HG03378 (cell line): ENCODE measurements around the gene ADI1.
"Not testable (repeated sequence)": the region's sequence is repeated elsewhere in the genome, so short reads cannot be mapped to it uniquely, and the experiment has no call there.

Experiments used
- ATAC-seq: cut with Tn5 transposase; IDR thresholded peaks from one replicate; pipeline ENCODE4 v1.9.1; 2021; ENCODE audit warnings: mild to moderate bottlenecking, moderate library complexity; ENCODE audit not compliant: unreplicated experiment

Gene ADI1

DNA sequence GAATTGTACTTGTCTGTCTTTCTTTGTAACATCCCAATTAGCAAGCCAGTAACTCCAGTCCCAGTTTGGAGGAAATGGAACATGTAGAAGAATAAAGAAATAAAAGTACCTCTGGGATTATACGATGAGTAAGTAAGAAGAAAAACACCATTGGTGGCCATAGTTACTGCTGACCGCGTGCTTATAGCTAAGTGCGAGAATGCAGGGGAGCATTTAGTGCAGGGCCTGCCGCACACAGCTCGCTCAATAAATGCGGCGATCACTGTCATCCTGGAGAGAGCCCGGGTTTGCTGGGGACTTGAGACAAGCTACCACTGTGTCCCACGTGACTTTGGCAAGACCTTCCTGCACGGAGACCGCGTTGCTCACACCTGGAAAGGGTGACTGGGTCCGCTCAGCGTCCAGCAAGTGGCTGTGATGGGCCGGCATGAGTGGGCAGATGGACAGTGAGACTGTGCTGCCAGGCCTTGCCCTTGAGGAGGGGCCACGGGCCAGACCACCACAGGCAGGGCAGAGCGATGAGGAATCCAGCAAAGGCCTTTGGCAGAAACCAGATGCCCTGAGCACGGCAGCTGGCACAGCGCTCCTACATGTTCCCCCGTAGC, 54.8 kb downstream of the ADI1 start:
- no peak for ATAC-seq

DNA sequence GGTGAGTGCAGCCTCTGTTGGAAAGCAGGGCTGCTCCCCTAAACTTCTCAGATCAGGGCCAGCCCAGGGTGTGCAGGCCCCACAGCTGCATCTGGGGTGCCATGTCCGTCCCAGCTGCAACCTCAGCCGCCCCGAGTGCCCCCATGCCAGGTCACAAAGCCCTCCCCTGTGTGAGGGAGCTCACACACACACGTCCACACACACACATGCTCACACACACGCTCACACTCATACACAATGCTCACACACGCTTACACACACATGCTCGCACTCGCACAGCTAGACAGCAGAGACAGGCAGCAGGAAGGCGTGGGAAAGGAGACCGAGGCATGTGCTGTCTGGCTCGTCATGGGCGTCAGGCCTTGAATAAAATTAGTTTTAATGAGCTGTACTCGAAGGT, 55.4 kb downstream of the ADI1 start:
- no peak for ATAC-seq

DNA sequence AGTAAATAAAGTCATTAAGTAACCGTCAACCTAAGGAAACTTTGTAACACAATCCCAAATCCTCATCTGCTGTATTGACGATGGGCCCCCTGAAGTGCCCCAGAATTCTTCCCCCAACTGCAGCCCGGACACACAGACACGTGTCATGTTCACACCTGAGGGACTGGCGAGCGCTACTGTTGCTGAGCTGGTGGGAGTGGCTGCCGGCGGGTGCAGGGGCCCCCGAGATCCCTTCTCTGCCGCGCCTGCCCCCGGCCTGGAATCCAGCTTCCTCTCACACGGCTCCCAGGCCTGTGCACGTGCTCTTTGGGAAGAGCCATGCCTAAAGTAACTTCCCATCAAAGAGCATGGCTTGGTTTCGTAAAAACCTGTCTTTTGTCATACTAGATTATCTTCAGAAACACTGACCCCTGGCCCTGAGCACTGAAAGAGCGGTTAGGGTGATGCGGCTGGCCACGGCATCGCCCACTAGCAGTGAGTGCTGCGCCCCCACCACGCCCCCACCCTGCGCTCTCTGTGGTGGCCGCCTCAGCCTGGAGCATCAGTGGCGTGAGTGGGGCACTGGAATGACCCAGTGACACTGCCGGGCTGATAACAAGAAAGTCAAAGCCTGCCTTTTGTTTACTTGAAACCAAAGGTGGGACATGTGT, 56.0 kb downstream of the ADI1 start:
- ATAC-seq = no peak

DNA sequence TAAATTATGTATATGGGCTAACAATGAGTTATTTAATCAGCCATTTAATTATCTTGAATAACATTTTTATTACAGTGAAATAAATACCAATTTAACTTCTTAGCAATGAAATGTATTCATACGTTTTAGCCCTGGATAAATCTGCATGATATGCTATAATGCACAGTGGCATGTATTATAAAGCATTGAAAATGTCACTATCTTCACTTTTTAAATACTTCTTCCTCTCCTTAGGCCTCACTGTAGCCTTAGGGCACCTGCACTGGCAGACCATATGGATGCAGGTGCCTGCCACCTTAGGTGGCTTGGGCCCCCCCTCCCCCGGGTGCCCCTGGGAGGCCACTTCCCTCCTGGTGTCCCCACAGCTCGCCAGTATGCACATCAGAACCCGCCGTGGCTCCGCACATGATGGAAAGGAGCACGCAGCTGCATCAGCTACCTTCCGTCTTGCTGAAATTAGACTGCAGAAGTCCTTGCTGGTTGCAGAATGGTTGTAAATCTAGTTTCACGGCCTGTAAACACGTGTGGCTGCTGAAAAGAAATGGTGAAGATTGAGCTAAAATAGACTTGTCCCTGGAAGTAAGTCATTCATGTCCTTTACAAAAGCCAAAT, 56.7 kb downstream of the ADI1 start:
- ATAC-seq = no peak

DNA sequence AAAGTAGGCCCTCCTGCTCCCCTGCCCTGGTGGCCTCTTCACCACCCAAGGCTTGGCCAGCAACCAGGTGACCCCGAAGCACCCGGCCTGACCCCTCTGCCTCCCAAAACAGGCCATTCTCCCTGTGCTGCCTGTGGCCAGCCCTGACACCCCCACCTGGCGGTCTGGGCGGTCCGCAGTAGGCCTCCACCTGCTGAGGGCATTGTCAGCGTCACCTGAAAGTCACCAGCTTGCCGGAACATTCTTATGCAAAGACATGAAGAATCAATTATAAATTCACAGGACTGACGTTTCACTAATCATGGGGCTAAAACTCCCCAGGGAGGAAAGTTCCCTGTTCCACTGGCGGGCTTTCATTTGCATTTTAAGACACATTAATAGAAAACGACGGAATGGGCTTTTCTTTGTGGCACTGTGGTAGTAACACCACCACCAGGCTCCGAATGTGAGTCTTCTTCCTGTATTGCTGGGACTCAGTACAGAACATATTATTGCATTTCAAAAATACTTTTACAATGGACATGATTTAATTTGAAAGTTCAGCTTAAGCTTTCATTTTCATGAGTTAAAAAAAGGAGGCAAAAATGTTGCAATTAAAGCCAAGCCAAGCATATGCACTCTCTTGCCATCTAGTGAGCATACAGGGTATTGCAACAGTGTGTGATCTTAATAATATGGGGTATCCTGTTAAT, 57.4 kb downstream of the ADI1 start:
- peak; percentile 76 for ATAC-seq

DNA sequence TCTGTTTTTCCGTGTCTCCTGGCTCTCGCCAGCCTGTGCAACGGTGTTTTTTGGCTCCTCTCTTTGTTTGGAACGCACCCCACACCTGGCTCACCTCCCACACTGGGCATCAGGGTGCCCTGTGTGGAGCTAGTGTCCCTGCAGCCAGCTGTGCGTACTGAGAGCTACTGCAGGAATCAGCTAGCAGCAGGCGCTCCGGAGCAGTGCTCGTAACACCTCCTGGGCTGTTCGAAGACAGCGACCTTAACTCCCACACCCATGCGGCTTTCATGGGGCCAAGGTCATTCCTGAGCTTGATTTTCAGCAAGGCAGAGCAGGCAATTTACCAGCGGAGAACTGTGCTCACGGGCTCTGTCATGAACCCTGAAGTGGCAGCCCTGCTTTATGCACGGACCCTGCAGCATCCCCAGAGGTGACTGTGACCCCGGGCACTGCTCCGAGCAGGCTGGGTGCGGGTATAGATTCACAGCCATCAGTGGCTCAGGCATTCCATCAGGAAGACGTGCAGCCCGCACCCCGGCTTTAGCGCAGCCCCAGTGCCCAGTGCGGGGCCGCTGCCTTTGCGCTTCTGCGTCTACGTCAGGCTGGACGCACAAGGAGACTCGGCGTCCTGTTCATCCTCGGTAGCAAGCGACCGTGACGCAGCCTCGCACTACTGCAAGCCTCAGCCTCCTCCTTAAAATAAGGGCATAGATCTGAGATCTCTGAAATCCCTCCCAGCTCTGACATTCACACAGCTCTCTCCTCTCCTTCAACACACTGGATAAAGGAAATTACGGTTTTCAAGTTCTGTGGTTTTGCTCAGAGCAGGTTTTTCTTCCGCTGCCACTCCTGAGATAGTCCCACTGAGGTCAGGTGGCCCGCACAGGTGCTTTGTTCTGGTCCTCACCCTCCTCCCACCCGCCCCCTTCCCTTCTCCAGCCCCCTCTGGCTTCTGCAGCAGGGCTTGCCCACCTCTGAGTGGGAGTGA, 58.2 kb downstream of the ADI1 start:
- no peak for ATAC-seq

DNA sequence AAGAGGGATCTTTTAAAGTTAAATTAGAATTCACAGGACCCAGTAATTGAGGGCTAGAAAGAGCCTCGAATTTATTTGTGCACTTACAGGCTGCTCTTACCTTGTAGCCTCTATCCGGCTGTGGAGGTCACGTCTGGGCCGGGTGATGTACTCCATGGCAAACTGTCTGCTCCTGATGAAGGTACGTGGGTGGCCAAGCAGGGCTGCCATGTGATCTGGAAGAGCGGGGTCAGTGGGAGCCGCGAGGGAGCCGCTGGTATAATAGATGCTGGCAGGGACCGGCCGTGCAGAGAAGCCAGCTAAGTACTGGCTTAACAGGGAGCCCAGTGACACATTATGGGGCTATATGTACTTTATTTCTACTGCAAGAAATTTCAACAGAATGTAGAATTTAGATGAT, 59.2 kb downstream of the ADI1 start:
- ATAC-seq = no peak

DNA sequence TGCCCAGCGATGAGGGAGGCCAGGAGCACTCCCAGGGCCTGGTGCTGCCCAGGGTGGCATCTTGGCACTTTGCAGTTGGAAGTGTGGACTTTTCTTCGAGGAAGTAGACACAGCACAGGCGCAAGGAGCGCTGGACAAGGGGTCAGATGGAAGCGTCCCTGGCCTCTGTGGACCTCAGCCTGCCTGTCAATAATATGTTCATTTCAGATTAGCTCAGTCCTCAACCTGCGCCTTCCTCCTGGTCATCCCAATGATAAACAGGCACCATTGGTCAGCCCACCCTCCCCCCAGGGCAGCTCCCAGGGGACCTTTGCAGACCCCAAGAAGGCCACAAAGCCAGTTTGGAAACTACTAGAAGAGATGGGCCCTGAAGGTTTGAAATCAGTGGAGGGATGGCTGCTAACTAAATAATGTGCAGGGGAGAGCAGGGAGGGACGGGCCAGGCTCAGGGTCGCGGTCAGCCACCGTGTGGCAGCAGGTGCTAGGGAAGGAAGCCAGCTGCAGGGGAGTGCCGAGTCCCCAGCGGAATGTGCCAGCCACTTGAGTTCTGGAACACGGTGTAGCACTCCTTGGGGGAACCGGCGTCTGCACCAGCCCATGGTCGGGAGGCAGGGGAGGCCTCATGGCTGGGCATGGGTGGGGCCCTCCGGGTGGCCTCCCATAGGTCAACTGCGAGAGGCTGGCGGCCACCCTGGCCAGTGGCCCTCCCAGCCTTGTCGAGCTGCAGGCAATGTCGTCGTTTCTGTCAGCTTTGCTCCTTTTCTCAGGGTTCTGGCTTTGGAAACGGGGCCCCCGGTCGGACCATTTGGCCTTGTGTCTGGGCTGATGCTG, 59.9 kb downstream of the ADI1 start:
- no peak for ATAC-seq

DNA sequence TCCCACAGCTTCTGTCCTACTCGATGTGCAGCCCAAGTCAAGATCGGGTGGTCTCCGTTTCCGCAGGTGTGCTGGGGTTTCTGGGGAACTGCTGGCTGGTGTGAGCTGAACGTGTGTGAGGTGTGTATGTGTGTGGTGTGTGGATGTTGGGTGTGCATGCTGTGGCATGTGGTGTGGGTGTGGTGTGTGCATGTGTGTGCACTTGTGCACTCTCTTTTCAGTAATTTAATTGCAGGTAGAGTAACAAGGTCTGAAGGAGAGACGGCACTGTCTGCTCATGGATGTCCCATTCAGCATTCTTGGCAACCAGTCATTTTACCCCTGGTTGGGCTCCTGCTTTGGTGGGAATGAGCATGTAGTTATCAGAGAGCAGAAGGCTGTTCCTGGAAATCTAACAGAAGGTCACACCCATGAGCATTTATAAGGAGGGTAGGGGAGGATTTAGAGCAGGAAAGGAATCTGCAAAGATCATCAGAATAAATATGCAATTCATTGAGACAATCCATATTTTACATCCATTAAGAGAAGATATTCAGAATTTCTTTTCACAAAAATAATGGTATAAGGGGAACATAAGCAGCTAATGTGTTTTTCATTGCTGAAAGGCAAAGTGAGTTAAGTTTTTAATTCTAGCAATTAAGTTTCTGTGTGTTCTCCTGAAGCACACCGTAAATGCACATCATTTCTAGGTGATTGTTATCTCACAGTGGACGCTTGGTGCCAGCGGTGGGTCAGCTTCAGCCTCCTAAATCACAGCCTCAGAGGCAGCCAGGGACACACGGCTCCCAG, 60.7 kb downstream of the ADI1 start:
- no peak for ATAC-seq

DNA sequence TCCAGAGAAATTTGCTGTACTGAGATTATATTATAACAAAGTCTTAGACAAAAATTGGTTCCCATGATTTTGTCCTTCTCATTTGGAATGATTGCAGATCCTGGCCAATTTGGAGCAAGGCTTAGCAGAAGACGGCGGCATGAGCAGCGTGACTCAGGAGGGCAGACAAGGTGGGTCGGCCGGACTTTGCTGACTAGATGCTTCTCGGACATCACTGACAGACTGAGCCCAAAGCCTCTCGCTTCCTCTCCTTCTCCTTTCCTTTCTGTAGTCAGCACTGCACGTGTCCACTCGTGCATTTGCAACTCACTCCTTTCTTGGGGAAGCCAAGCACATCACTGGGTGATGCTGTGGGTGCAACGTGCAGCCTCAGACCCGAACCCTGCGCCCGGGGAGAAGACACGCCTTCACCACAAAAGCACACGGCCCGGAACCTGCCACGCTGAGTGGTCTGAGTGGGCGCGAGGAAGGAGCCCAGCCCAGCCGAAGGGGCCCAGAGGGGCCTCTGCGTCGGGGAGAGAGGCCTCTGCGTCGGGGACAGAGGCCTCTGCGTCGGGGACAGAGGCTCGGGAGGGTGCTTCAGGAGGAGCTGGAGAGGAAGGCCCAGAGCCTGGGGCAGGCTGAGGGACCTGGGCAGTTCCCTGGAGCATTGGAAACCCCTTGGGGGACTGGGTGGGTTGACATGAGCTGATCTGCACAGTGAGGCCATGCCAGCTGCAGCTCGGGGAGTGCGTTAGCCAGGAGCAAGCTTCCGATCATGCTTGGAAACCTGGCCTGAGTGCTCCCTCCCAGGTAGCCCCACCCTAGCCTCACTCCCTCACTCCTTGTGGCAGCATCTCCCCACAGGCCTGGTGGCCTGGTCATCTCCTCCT, 61.6 kb downstream of the ADI1 start:
- ATAC-seq = no peak

DNA sequence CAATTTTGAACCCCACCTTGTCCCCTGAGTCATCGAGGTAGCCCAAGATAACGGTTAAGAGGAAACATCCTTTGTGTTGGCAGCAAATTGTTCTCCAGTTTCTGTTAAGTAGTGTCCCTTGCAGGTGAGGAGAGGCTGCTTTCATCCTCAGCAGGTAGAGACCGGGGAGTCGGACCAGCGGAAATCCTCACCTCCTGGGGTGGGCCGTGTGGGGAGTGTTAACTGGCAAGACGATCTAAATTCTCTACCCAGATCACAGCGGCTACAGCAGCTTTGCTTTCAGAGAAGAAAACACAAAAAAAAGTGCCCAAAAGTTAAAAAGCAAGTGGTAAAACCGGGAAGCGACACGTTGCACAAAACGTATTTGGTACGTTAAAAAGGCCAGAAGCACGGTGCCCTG, 63.2 kb downstream of the ADI1 start:
- no peak for ATAC-seq

DNA sequence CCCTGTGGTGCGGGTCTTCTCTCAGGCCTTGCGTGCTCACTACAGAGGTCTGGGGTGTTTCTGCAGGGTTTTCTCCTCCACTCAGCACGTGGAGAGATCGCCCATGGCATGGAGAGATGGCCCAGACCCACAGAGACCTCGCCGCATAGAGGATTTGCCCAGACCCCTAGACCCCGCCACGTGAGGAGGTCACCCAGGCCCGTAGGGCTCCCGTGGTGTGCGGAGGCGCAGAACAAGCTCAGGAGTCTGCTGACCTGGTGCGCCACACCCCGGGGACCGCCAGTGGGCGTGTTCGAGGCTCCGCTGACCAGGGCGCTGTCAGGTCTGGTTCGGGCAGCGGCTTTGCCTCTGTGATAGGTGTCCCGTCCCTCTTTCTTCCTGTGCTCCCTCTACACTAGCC, 64.5 kb downstream of the ADI1 start:
- no peak for ATAC-seq

DNA sequence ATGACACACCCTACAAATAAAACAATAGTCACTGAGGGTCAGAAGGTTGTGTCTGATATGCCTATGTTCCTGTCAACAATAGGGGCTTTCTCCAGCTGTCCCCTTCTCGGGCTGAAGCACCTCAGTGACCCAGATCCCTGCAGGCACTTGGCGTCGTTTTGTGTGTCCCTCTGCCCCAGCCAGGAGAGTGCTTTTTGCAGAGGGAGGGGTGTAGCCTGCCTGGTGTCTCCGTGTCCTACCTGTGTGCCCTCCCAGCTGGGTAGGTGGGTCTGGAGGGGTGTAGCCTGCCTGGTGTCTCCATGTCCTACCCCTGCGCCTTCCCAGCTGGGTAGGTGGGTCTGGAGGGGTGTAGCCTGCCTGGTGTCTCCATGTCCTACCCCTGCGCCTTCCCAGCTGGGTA, 65.3 kb downstream of the ADI1 start:
- ATAC-seq = not testable (repeated sequence)

DNA sequence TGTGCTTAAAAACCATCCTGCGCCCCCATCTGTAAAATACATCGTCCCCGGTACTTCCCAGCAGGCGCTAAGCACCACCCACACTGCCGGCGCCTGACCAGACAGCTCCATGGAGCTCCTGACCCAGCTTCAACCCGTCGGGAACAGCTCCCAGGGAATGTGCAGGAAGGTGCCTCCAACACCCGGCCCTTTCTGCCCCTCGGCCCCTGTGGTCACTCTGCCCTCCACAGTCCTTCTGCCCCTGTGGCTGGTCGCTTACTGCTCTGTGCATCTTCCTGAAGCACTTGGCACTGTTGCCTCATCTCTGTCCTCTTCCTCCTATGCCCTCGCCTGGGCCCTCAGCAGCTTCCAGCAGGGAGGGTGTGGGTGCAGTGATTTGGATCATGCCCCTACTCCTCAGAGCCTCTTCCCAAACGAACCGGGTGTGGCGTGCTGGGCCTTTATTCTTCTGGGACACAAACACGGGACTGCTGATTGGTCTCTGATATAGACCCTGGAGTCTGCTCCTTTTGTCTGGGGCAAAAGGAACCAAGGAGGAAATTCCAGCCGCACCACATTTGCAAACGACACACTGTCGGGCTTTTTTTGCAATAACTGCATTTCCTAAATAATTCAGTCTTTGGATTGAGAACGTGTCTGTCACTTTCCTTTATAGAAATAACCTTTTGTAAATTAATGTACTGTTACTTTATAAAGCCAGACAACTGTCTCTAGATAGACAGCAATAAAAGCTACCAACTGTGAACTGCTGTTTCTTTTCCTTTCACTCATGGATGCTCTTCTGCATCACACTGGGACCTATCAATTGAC, 65.9 kb downstream of the ADI1 start:
- ATAC-seq = no peak

DNA sequence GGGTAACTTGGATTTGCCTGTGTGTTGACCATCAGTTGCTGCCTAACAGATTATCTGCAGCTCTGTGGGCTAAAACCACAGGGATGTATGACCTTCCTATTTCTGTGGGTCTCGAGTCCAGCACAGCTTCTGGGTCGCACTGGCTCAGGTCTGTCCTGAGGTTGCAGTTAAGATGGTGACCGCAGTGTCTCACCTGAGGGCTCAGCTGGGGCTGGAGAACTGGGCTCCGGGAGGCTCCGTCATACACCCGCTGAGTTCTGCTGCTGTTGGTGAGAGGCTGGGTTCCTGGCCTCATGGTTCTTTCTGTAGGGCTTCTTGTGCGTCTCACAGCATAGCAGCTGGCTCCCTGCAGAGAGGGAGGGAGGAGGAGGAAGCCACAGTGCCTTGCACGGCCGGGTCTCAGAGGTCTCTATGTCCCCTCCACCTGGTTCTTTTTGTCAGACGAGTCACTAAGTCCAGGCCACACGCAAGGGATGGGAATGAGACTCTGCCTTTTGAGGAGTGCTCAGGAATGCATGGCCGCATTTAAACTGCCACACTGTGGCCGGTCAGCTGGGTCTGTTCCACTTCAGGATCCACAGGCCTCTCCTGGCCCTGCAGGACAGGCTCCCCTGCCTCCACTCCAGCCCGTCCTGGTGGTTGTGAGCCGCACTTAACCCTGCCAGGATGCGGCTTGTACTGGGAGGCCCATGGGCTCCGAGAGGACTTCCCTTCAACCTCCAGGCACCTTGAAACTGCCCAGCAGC, 67.2 kb downstream of the ADI1 start:
- no peak for ATAC-seq

DNA sequence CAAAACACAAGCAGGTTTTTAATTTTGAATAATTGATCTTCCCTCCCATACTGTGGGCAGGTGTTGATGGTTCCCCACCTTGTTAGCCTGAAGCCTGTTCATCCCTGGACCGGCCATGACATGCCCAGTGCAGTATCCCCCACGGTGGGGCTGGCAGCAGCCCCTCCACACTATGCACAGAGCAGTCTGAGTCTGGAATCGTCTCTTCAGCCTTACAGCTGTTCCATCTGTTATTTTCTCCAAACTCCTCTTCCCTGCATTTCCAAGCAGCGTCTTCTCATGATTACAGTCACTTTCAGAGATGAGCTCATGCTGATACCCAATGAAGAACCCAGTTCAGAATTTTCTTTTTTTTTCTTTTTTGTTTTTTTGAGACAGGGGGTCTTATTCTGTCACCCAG, 68.2 kb downstream of the ADI1 start:
- ATAC-seq = no peak
